ENCODE results near the gene NDUFAF7.

GRCh38 chr2:37283207-37283606 is 51.7 kb downstream of the NDUFAF7 start:
- TF ChIP-seq POLR2A (IDR thresholded peaks at IDR 0.05) (no peak), CTCF (IDR thresholded peaks at IDR 0.05) (no peak)

All from Peyer's patch (tissue), 4 donors.